Endothelial cell of umbilical vein (primary cell): ENCODE measurements around the gene SYCP3. TPM values are rescaled to one million over a fixed set of nuclear protein-coding genes. Genes with fewer than 3 reads are reported as not detected.

ENCODE experiments used
- BruUV-seq: library from RNA; stranded (reverse); fragments of 400-500 nt; replicated peaks from 2 replicates; lab custom pipeline; 2021; lab: Mats Ljungman, UMichigan
- CTCF ChIA-PET: fragments of 300-600, 350-600 bp; sonication (Branson Sonifier 250); formaldehyde crosslinking; loops from one replicate; lab custom pipeline; 2021; ENCODE audit warnings: antibody characterized with exemption, inconsistent platforms; lab: Charles Lee
- POLR2A ChIA-PET: fragments of 300-600, 350-600 bp; sonication (Branson Sonifier 250); formaldehyde crosslinking; loops from one replicate; lab custom pipeline; 2021; ENCODE audit warnings: antibody characterized with exemption, inconsistent platforms; lab: Charles Lee
- DNase-seq: peaks from one replicate; pipeline ENCODE4 v3.0.0-alpha.2; 2011; ENCODE audit warnings: low read depth, low spot score
- FAIRE-seq: peaks from 2 replicates; lab custom pipeline; 2011; peaks lifted over from hg19 to GRCh38; lab: Jason Lieb, UNC
- H2AFZ ChIP-seq: 2 replicates; pipeline ENCODE4 v1.6.0; 2012; ENCODE audit warnings: low read depth, low read length, control low read depth, inconsistent platforms
- H3K27ac ChIP-seq: 2 replicates; pipeline ENCODE4 v1.5.1; 2011; ENCODE audit warnings: low read depth, mild to moderate bottlenecking, control low read depth, low read length, moderate library complexity; ENCODE audit not compliant: insufficient read depth
- H3K27me3 ChIP-seq, 2 experiments: 2 replicates each; pipeline versions ENCODE4 v1.6.0 to v1.6.1; 2011; ENCODE audit warnings: low read length in 2 of 2, mixed read lengths in 1 of 2; ENCODE audit not compliant: control insufficient read depth in 2 of 2, insufficient read depth in 2 of 2
- H3K36me3 ChIP-seq, 2 experiments: 2 replicates in 1 of 2; 3 replicates in 1 of 2; pipeline ENCODE4 v1.5.1; 2011; ENCODE audit warnings: low read length in 2 of 2, mild to moderate bottlenecking in 1 of 2, moderate library complexity in 1 of 2; ENCODE audit not compliant: control insufficient read depth in 2 of 2, insufficient read depth in 2 of 2; ENCODE audit errors: extremely low read depth in 1 of 2
- H3K4me1 ChIP-seq: 3 replicates; pipeline ENCODE4 v1.5.1; 2011; ENCODE audit warnings: mild to moderate bottlenecking, low read length; ENCODE audit not compliant: control insufficient read depth, insufficient read depth; ENCODE audit errors: extremely low read depth
- H3K4me2 ChIP-seq: 2 replicates; pipeline ENCODE4 v1.6.1; 2011; ENCODE audit warnings: low read length, control low read depth, mixed read lengths; ENCODE audit not compliant: insufficient read depth
- H3K4me3 ChIP-seq, 3 experiments: fragments of 200-600 bp in 1 of 3; sonication (generic), shearing (Covaris generic) in 1 of 3; replicated peaks in 1 of 3; 2 replicates each; pipeline ENCODE4 v1.5.1; 2011 to 2016; ENCODE audit warnings: control low read depth in 3 of 3, low read length in 3 of 3, mild to moderate bottlenecking in 2 of 3, inconsistent platforms in 1 of 3, low read depth in 1 of 3, moderate library complexity in 1 of 3; ENCODE audit not compliant: insufficient read depth in 1 of 3
- H3K79me2 ChIP-seq: 2 replicates; pipeline ENCODE4 v1.6.0; 2012; ENCODE audit warnings: low read length, inconsistent platforms; ENCODE audit not compliant: control insufficient read depth, insufficient read depth
- H3K9ac ChIP-seq: replicated peaks from 2 replicates; pipeline ENCODE3; 2011; ENCODE audit warnings: low read length, control low read depth; ENCODE audit not compliant: insufficient read depth; ENCODE audit errors: extremely low read depth
- H3K9me1 ChIP-seq: replicated peaks from 3 replicates; pipeline ENCODE4 v1.6.0; 2011; ENCODE audit warnings: mild to moderate bottlenecking, low read length; ENCODE audit not compliant: control insufficient read depth, insufficient read depth; ENCODE audit errors: extremely low read depth
- H3K9me3 ChIP-seq: replicated peaks from 2 replicates; pipeline ENCODE4 v1.5.1; 2012; ENCODE audit warnings: low read length, inconsistent platforms; ENCODE audit not compliant: control insufficient read depth, insufficient read depth
- H4K20me1 ChIP-seq: replicated peaks from 2 replicates; pipeline ENCODE3; 2011; ENCODE audit warnings: mild to moderate bottlenecking, low read length; ENCODE audit not compliant: control insufficient read depth, insufficient read depth; ENCODE audit errors: extremely low read depth
- CTCF ChIP-seq, 2 donors: IDR thresholded peaks; 1 replicate in 1 of 2; 2 replicates in 1 of 2; pipeline ENCODE4 v1.5.1; 2011; ENCODE audit warnings: low read length in 2 of 2, mild to moderate bottlenecking in 2 of 2, moderate library complexity in 2 of 2, control low read depth in 1 of 2, inconsistent platforms in 1 of 2, low read depth in 1 of 2; ENCODE audit not compliant: insufficient read depth in 1 of 2; ENCODE audit errors: extremely low read depth in 1 of 2
- EZH2 ChIP-seq: IDR thresholded peaks from 2 replicates; pipeline ENCODE4 v1.6.1; 2012; ENCODE audit warnings: borderline replicate concordance, low read depth, mild to moderate bottlenecking, moderate library complexity, low read length, inconsistent platforms; ENCODE audit not compliant: severe bottlenecking
- FOS ChIP-seq: IDR thresholded peaks from 2 replicates; pipeline ENCODE4 v1.6.1; 2011; ENCODE audit warnings: mild to moderate bottlenecking, low read length, moderate library complexity, borderline replicate concordance; ENCODE audit not compliant: insufficient read depth
- GATA2 ChIP-seq: IDR thresholded peaks from 2 replicates; pipeline ENCODE4 v1.7.0; 2011; ENCODE audit warnings: low read depth, mild to moderate bottlenecking, moderate library complexity, mixed read lengths, low read length; ENCODE audit not compliant: insufficient read length, insufficient read depth
- JUN ChIP-seq: IDR thresholded peaks from 2 replicates; pipeline ENCODE4 v1.6.1; 2011; ENCODE audit warnings: borderline replicate concordance, low read depth; ENCODE audit not compliant: insufficient read length, insufficient read depth
- MAX ChIP-seq: IDR thresholded peaks from 2 replicates; pipeline ENCODE4 v1.6.1; 2011; ENCODE audit not compliant: insufficient read depth, insufficient read length
- MYC ChIP-seq: IDR thresholded peaks from one replicate; pipeline ENCODE4 v1.6.1; 2011; ENCODE audit warnings: mild to moderate bottlenecking, low read depth, low read length
- POLR2A ChIP-seq: IDR thresholded peaks from 2 replicates; pipeline ENCODE4 v1.6.1; 2012; ENCODE audit warnings: low read depth, mild to moderate bottlenecking, control low read depth, low read length
- POLR2AphosphoS5 ChIP-seq: IDR thresholded peaks from 2 replicates; pipeline ENCODE4 v1.6.1; 2012; ENCODE audit warnings: low read depth, mild to moderate bottlenecking, control low read depth, low read length, moderate library complexity; ENCODE audit not compliant: insufficient read depth
- dilution Hi-C: fragments of 300-500 bp; cut with MboI; formaldehyde crosslinking; loops from one replicate; pipeline ENCODE4 v1.15.0; 2019; ENCODE audit warnings: low sequenced_read_pairs; ENCODE audit not compliant: extremely low pct_ligation_motif_present
- intact Hi-C: fragments of 100-400 bp; cut with micrococcal nuclease; formaldehyde crosslinking; loops from one replicate; pipeline ENCODE4 v1.10.0; 2022
- polyA plus RNA-seq, 4 experiments: library from polyadenylated mRNA; depleted of rRNA in 3 of 4; stranded (reverse) in 3 of 4; unstranded in 1 of 4; fragments of >200 nt; gene quantifications; 2 replicates each; pipeline versions ENCODE4 v1.2.1 to v1.2.3, GENCODE V29; 2011 to 2012; ENCODE audit warnings: missing spikeins in 1 of 4
- total RNA-seq: library from RNA; stranded (reverse); gene quantifications from 2 replicates; pipeline ENCODE4 v1.2.3, GENCODE V29; 2021

SYCP3 gene
- total and polyA plus RNA-seq, 2 donors (not counting 3 experiments of a cell fraction or from before 2014, with no cell fraction given): 0.29 TPM; not detected in 1

DNA sequence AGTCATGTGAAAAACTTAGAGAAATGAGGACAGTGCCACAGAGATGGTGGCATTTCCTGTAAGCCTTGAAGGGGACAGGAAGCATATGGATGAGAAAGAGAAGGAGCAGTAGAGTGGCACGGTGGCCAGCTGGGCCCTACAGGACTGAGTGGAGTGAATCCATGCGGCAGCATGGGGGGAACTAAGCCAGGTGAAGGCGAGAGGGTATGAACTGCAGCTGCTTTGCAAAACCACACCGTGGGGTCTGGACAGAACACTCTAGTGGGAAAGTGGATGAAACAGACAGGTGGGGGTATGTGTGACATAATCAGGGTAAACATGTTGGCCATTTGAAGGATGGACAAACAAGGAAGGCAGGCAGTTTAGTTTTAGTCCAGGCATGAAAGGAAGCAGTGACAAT lies 10.4 kb upstream of the SYCP3 start:
- Histone ChIP-seq H2AFZ (no peak overlapping the region), H3K27me3 (no peaks in the 10 kb centered on the region), H3K9me3 (no peaks in the 10 kb centered on the region), H4K20me1 (no peaks in the 10 kb centered on the region), H3K4me2 (no peak overlapping the region), H3K9ac (no peak overlapping the region), H3K36me3 (peaks cover 0 to 8% of the 10 kb centered on the region in 2 experiments), H3K9me1 (no peaks in the 10 kb centered on the region), H3K27ac (no peak overlapping the region), H3K4me3 (no peak overlapping the region), H3K4me1 (no peaks in the 10 kb centered on the region), H3K79me2 (no peaks in the 10 kb centered on the region)
- ChIA-PET CTCF (no interaction called here), POLR2A (no interaction called here)
- FAIRE-seq: peak; percentile 48
- no TSS peak for BruUV-seq
- dilution Hi-C loops: no loop called here
- intact Hi-C loops: no loop called here
- no peak for TF ChIP-seq POLR2AphosphoS5
- no peak for TF ChIP-seq POLR2A
- TF ChIP-seq JUN: no peak
- TF ChIP-seq EZH2: no peak
- no peak for TF ChIP-seq GATA2
- TF ChIP-seq MAX: no peak
- no peak for TF ChIP-seq MYC
- TF ChIP-seq FOS: no peak
- TF ChIP-seq CTCF (IDR thresholded peaks at IDR 0.05; ENCODE audit: extremely low read depth in 1 of 2, insufficient read depth in 1 of 2, low read depth in 1 of 2, low read length in 2 of 2): no peak
- DNase-seq: no peak
